ENCODE results near the gene ABHD1.
"Not testable (repeated sequence)": the region's sequence is repeated elsewhere in the genome, so short reads cannot be mapped to it uniquely, and the experiment has no call there.

ABHD1 gene

DNA sequence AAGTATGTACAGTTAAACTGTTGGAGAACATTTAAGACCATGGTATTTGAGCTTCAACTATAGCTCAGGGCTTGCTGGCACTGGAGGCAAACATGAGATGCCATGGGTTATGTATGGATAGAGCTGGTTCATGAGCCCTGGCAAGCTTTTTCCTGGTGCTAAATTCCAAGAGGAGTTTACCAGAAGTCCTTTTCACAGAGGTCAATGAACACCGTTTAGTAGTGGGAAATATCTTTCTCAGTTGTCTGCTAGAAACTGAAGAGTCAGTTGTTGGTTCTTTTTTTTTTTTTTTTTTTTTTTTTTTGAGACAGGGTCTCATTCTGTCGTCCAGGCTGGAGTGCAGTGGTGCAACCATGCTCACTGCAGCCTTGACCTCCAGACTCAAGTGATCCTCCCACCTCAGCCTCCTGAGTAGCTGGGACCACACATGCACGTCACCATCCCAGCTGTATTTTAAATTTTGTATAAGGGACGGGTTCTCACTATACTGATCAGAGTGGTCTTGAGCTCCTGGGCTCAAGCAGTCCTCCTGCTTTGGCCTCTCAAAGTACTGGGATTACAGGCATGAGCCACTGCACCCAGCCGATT lies 35.7 kb upstream of the ABHD1 start:
- no peak for DNase-seq

DNA sequence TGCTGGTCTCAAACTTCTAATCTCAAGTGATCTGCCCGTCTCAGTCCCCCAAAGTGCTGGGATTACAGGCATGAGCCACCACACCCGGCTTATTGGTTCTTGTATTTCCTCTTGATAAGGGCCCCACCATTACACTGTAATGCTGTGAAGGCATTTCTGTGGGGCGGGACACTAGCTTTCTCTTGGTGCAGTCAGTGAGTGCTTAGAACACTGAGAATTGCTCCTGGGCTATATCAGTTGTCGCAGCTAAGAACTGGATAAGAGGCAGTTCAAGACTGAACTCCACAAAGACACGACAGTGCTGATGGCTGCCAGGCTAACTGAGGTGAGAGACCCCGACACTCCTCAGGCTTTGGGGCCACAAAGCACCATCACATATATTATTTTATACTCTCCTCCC lies 35.0 kb upstream of the ABHD1 start:
- DNase-seq: no peak

DNA sequence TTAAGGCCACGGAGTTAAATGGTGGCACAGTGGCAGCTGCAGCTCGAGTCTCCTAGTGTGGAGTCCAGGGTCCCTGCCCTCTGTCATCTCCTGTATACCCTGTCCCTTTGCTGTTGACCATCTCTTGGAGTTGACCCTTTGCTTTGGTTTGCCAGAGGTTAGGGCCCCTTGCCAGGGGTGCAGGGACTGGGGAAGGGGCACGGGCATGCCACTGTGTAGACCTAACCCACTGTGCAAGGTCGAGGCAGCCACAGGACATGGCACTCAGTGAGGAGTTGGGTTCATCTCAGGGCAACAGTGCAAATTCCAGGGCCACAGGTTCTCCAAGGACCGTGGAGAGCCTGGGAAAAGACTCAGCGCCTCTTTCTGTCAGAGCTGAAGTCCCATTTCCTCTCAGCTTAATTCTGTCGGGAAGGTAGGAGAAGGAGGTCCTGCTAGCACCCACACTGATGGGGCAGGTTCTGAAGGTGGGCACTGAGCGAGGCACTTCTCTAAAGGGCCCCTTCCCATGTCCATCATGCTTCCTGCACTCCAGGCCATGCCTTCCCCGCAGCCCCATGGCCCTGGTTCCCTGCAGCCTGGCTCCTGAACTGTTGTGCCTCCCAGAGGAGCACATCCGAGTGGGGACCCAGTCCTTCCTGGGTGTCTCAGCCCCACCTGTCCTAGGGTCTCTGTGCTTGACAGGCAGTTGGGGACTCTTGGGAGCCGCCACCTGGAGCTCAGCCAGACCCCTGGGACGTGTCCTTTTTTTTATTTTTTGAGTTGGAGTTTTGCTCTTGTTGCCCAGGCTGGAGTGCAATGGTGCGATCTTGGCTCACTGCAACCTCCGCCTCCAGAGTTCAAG lies 34.3 kb upstream of the ABHD1 start:
- no peak for DNase-seq

DNA sequence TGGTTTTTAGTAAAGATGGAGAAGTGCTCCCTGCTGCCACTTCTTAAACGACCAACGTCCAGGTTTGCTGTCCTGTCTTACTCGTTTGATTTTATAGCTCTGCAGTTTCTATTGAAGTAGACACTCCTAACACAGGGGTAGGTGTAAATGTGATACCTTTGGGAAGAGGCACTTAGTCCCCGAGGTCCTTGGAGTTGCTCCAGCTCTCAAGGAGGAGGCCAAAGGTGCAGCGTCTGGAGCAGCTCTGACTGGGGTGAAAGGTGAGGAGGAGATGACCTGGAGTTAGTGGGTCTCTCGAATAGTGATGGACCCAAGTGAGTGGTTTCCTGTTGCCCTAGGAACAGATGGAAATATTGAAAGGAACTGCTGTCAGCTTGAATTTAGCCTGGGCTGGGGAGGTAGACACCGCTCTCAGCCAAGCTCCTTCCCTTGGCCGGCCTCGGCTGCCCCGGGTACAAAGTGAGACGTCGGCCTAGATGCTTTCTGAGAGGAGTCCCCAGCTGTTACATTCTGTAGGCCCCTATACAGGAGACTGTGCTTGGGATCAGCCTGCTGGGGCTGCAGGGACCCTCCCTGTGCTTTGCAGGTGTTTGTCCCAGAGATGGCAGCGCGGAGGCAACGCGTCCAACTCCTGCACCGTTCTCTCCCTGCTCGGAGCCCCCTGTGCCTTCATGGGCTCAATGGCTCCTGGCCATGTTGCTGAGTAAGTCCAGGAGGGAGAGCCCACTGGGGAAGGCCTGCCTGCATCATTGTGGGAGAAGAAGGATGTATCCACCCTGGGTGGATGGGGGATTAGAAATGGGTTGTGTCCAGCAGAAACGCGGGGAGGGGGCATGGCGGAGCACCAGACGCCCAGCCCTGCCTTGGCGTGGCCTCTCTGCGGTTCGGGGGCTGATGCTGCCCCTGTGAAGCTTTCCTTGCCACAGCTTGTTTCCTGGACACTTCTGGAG lies 31.6 kb upstream of the ABHD1 start:
- DNase-seq: no peak

DNA sequence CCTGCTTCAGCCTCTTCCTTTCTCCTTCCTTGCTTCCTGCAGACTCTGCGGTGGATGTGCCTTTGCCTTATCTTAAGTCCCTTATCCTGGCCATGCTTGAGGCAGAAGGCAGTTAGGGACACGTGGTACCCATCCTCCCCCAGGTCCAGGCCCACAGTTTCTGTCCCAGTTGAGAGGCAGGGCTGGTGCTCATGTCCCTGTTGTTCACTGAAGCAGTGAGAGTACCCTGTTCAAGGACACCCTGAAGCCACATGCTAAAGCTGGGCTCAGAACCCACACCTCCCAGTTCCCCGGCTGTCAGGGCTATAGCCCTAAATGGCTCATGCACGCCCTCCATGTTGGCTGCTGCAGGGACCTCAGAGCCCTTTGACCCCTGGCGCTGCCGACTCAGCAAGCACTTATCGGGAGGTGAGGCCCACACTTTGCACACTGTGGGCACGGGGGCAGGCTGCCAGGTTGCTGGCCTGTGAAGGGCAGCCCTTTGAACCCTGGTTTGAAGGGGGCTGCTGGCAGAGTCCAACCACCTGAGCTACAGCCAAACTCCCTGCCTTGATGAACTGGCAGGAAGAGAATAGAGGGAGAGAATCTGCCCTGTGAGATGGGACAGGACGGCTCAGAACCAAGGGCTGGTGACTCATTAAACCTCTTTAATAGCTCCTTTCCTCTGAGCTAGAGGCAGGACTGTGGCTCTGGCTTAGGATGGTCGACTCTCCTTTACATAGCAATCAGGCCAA lies 30.8 kb upstream of the ABHD1 start:
- DNase-seq: no peak

DNA sequence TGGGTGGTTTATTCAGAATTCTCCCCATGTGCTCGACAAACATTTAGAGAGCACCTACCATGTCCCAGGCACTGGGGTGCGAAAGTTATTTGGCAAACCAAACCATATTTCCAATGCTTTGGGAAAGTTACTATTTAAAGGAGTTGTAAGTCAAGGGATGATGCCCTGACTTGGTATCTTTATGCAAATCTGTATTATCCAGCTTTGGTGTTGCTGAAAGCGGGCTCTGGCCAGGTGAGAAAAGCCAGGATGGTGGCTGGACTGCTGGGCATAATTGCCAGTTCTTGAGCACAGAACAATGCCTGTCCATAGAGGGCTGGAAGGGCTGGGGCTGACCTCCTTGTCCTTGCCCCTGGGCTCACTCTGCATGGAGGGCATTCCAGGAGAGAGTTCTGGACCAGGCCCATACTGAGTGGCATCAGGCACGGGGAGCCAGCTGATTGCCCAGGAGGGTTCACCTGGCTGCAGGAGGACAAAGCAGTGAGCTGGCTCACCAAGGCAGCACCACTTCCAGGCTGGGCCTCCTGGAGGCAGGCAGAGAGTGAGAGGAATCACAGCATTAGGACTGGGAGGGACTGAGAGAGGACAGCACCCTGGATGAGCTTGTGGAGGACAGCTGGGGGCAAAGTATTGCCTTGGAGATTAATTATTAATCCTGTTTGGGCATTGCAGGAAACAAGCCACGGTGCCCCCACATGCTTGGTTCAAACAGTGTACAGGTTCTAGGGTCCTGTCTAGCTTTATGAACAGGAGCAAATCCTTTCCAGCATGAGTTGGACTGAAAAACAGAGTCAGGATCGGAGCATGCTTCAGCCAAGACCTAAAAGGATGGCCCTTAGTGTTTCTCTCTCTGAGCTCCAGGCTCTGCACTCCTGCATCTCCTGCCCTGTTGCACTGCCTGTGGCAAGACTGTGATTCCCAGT lies 29.9 kb upstream of the ABHD1 start:
- DNase-seq: no peak

DNA sequence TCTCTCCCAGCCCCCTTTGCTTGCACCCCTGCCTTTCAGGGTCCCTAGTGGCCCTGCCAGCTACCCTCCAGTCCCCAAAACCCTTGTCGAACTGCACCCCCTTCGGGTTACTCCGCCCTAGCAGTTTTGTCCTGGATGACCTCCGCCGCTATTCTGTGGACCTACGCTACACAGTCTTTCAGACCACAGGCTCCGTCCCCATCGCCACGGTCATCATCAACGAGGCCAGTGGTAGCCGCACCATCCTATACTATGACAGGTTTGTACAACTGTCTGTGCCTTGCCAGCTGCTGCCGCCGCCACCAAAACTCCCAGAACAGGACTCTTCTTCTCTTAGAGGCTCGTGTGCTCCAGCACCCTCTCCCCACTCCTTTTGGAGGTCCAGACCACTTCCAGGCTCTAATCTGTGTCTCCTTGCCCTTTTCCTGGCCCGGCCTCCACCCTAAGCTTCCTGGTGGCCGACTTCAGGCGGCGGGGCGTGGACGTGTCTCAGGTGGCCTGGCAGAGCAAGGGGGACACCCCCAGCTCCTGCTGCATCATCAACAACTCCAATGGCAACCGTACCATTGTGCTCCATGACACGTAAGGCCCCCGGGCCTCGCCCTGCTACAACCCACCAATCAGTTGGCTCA lies 29.1 kb upstream of the ABHD1 start:
- no peak for DNase-seq

DNA sequence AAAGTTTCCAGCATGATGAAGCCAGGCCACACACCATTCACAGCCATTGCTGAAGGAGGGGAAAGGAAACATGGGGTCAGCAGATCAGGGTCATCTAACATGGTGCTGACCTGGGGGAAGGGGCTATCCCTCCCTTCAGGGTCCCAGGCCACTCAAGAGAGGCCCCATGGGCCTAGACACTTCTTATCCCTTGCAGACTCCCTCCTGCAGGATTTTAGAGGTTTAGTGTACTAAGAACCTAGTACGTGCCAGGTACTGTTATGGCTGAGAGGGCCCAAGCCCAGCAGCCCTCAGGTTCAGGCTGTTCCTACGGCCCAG lies 28.2 kb upstream of the ABHD1 start:
- no peak for DNase-seq

DNA sequence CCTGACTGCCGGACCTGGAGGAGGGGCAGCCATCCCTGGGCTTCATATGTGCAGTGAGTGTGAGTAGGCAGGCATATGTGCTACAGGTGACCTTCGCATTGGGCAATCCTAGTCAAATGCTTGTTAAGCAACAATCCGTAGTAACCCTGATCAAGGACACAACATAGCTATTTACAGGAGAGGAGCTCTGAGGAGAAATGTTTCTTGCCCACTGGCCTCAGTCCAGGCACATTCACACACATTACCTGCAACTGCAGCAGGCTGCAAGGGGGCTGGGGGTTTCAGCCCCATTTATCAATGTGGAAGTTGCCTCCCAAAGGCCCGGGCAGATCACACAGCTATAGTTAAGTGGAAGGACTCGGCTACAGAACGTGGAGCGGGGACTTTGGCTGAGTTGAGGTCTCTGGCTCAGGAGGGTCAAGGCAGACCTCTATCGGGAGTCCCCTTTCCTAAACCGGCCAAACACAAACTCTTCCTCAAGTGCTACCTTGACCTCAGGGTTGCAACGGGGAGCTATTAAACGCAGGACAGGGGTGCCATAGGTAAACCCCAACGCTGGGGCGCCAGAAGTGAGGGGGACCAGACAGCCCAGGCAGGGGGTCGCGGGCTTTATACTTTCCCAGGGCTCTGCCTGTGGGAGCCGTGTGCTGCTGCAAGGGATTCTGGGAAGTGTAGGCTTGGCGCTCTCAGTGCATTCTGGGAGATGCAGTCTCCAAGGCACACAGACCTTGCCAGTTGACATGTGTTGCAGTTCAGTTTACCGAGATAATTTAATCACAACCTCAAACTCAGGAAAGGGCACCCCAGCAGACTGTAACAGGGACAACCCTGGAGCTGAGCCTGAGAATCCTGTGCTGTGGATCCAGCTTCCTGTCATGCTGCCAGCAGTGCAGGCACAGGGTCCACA lies 27.6 kb upstream of the ABHD1 start:
- peak; percentile 51 for DNase-seq

DNA sequence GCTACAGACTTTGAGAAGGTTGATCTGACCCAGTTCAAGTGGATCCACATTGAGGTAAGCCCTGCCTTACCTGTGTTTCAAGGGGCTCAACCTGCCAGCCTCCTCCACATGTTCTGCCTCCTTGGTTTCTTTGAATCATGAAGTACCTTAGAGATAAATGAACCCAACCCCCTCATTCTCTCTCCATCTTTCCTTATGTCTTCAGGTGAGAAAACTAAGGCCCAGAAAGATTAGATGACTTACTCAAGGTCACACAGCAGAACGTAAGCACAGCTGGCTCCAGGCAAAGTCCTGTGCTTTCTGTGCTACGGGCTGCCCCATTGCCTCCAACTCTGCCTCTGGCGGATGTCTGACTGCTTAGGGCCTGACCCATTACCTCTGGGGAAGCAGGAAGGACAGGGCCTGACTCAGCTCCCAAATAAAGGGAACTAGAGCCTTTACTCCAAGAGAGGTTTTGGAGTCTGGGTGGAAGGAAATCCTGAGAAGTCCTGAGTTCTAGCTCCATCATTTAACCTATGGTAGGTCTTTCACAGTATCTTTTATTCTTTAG lies 26.8 kb upstream of the ABHD1 start:
- no peak for DNase-seq

DNA sequence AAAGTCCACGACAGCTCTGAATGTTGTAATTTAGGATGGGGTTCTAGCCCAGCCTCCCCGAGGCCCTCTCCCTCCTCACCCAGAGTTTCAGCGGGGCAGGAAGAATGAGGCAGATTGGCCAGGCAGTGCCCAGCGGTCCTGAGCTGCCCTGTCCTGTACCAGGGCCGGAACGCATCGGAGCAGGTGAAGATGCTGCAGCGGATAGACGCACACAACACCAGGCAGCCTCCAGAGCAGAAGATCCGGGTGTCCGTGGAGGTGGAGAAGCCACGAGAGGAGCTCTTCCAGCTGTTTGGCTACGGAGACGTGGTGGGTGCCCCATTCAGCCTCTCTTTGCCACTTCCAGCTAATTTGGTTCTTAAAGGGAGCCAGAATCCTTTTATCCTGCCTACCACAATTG lies 26.3 kb upstream of the ABHD1 start:
- no peak for DNase-seq

DNA sequence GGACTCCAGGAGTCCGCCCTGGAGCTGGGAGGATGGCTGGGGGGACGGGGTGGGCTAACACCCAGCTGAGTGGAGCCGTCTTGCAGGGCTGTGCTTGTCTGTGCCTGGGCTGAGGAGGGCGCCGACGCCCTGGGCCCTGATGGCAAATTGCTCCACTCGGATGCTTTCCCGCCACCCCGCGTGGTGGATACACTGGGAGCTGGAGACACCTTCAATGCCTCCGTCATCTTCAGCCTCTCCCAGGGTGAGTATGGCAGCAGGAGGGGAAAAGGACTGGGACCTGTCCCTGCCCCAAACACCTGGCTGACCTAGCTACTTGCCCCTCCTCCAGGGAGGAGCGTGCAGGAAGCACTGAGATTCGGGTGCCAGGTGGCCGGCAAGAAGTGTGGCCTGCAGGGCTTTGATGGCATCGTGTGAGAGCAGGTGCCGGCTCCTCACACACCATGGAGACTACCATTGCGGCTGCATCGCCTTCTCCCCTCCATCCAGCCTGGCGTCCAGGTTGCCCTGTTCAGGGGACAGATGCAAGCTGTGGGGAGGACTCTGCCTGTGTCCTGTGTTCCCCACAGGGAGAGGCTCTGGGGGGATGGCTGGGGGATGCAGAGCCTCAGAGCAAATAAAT lies 24.2 kb upstream of the ABHD1 start:
- no peak for DNase-seq

DNA sequence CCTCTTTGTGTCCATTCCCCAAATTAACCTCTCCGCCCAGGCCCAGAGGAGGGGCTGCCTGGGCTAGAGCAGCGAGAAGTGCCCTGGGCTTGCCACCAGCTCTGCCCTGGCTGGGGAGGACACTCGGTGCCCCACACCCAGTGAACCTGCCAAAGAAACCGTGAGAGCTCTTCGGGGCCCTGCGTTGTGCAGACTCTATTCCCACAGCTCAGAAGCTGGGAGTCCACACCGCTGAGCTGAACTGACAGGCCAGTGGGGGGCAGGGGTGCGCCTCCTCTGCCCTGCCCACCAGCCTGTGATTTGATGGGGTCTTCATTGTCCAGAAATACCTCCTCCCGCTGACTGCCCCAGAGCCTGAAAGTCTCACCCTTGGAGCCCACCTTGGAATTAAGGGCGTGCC lies 23.6 kb upstream of the ABHD1 start:
- DNase-seq: no peak

DNA sequence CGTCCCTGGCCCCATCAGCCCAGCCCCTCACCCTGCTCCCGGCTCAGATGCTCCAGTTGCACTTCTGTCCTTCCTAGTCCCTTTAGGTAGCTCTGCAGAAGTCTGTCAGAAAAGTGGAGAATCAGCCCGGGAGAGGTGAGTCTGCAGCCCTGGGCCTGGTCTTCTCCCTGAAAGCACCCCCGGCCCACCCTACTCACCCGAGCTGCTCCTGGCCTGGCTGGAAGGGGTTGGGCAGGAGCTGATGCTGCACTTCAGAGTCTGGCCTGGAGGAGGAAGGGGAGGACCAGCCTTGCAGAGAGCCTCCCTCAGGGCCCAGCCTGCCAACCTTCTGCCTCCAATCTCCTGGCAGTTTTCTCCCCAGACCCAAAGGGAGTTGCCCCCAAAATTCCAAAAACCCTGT lies 21.3 kb upstream of the ABHD1 start:
- DNase-seq: no peak

DNA sequence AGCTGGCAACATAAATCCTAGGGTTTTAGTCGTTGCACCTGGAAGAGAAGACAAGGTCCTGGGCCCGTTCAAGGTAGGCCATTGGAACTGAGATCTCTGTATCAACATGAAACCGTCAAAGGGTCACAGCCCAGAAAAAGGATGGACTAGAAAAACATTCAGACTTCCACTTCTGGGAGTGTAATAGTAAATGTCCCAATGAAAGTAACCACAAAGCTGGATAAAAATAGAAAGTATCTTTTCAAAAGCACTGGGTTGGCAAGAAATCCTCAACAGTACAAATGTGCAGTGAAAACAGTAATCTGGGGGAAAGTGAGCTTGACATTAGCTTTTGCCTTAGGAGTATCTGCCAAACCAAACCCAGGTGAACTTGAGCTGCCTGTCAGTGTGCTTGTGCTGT lies 17.6 kb upstream of the ABHD1 start:
- DNase-seq: no peak

DNA sequence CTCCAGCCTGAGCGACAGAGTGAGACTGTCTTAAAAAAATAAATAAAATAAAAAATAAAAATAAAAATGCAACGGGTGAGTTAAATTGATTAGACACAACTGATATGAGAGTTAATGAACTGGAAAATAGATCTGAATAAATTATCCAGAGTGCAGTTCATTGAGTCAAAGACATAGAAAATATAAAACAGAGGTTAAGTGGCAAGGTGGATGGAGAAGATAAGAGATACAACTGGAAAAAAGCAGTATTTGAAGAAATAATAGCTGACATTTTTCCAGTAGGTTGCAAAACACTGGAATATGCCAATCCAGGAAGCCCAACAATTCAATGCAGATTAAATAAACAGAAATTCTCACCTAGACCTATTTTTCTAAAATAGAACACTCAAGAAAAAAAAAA lies 15.4 kb upstream of the ABHD1 start:
- DNase-seq: no peak

DNA sequence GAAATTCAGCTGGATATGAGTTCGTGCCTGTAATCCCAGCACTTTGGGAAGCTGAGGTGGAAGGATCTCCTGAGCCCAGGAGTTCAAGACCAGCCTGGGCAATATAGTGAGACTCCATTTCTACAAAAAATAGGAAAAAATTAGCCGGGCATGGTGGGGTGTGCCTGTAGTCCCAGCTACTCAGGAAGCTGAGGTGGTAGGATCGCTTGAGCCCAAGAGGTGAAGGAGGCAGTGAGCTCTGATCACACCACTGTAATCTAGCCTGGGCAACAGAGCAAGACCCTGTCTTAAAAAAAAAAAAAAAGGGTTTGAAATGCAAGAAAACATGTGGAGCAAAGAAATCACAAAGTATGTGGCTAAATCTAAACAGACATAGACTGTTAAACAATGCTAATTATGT lies 14.5 kb upstream of the ABHD1 start:
- DNase-seq: no peak

DNA sequence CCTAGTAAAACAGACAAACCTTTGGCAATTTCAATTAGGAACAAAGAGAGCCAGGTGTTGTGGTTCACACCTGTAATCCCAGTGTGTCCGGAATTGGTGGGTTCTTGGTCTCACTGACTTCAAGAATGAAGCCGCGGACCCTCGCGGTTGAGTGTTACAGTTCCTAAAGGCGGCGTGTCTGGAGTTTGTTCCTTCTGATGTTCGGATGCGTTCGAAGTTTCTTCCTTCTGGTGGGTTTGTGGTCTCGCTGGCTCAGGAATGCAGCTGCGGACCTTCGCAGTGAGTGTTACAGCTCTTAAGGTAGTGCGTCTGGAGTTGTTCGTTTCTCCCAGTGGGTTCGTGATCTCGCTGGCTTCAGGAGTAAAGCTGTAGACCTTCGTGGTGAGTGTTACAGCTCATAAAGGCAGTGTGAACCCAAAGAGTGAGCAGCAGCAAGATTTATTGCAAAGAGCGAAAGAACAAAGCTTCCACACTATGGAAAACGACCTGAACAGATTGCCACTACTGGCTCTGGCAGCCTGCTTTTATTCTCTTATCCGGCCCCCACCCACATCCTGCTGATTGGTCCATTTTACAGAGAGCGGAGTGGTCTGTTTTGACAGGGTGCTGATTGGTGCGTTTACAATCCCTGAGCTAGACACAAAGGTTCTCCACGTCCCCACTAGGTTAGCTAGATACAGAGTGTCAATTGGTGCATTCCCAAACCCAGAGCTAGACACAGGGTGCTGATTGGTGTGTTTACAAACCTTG lies 12.8 kb upstream of the ABHD1 start:
- not testable (repeated sequence) for DNase-seq
